OCI-LY3 (cell line): Measurements from ENCODE around the gene ESF1.

Source experiments
- CTCF ChIP-seq: fragments of 200-600, 300-600 bp; sonication (generic); IDR thresholded peaks from 2 replicates; pipeline ENCODE4 v1.5.1; 2014; ENCODE audit warnings: antibody characterized with exemption, low read length, low read depth
- EZH2phosphoT487 ChIP-seq: fragments of 200-600 bp; shearing (Covaris generic); IDR thresholded peaks from 2 replicates; pipeline ENCODE4 v1.6.1; 2018; ENCODE audit warnings: antibody characterized with exemption, mixed run types, low read depth

- no peak for TF ChIP-seq CTCF
- TF ChIP-seq EZH2phosphoT487 = no peak
Measured at GRCh38 chr20:13681248-13682125, 103.2 kb downstream of the ESF1 start.
